ENCODE data around the gene NOTUM. TPM values are rescaled to one million over a fixed set of nuclear protein-coding genes. Genes with fewer than 3 reads are reported as not detected.

The NOTUM gene
- total RNA-seq, 4 donors from 2014 or later: not detected

DNA sequence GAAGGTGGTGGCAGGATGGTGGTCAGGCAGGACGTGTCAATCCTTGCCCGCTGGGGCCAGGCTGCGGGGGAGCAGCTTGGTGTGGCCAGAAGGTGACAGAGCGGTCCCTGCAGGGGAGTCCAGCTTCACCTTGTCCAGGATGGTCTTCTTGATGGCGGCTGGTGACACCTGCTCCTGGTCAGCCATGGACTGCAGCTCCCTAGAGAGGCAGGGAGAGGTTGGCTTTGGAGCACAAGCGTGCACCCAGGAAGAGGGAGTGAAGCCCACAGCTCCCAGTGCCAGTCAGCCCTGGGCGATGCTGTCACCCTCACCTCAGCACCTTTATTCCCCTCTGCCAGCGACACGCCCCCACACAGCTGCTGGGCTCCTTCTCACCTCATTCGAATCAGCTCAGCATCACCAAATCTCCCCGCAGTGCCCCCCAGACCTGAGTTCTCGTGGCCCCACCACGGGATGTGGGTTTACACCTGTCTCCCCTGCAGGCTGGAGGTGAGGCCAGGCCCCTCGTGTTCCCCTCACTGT lies 27.7 kb downstream of the NOTUM start:
- no peaks in the 10 kb centered on the region for H3K9me3 ChIP-seq
- peaks cover 0 to 19% of the 10 kb centered on the region in 2 donors for H3K27me3 ChIP-seq
- WGBS, 2 donors: 82 to 84% methylated on average over 12 to 14 of the region's 14 CpGs
- H3K27ac ChIP-seq: no peak overlapping the region
- H3K4me3 ChIP-seq: no peak overlapping the region
- no peak for DNase-seq (ENCODE audit: low spot score in 2 of 2)
- peaks cover 0 to 27% (median 14%) of the 10 kb centered on the region in 4 donors for H3K4me1 ChIP-seq
- H3K36me3 ChIP-seq: no peaks in the 10 kb centered on the region
- TF ChIP-seq EP300 (IDR thresholded peaks at IDR 0.05) (no peak), POLR2A (IDR thresholded peaks at IDR 0.05) (no peak)
- TF ChIP-seq, protein P1, sequence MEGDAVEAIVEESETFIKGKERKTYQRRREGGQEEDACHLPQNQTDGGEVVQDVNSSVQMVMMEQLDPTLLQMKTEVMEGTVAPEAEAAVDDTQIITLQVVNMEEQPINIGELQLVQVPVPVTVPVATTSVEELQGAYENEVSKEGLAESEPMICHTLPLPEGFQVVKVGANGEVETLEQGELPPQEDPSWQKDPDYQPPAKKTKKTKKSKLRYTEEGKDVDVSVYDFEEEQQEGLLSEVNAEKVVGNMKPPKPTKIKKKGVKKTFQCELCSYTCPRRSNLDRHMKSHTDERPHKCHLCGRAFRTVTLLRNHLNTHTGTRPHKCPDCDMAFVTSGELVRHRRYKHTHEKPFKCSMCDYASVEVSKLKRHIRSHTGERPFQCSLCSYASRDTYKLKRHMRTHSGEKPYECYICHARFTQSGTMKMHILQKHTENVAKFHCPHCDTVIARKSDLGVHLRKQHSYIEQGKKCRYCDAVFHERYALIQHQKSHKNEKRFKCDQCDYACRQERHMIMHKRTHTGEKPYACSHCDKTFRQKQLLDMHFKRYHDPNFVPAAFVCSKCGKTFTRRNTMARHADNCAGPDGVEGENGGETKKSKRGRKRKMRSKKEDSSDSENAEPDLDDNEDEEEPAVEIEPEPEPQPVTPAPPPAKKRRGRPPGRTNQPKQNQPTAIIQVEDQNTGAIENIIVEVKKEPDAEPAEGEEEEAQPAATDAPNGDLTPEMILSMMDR (IDR thresholded peaks at IDR 0.05): no peak

DNA sequence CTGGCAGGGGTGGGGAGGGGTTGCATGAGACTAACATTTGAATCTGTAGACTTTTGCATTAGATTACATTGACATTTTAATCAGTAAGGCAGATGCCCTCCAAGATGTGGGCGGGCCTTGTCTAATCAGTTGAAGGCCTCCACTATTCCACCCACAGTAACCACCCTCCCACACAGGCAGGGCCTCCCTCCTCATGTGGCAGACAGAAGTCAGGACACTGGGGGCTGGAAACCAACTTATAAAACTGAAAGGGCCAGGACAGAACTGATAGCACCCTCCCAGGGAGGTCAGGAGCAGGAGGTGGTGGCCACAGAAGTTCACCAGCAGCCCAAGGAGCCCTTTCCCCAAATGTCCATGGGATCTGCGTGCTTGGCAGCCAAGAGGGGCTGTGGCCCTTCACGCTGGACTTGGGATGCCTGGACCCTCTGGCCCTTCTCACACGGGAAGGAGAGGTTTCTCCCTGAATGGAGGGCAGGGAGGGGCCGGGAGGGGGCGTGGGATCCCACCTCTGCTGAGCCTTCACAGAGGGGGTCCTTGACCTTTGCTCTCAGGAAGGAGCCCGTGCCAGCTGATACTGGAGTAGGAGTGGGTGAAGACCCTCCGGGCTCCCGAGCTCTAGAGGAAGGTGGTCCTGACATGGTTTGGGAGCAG lies 28.5 kb downstream of the NOTUM start:
- 77 to 81% methylated on average over 9 of the region's 9 CpGs for WGBS, 2 donors
- Histone ChIP-seq H3K4me1 (peaks cover 0 to 26% (median 19%) of the 10 kb centered on the region in 4 donors), H3K9me3 (no peaks in the 10 kb centered on the region), H3K27ac (no peak overlapping the region), H3K4me3 (no peak overlapping the region), H3K27me3 (peaks cover 0 to 19% of the 10 kb centered on the region in 2 donors), H3K36me3 (no peaks in the 10 kb centered on the region)
- TF ChIP-seq EP300 (IDR thresholded peaks at IDR 0.05) (no peak), POLR2A (IDR thresholded peaks at IDR 0.05) (no peak)
- TF ChIP-seq, protein P1 (IDR thresholded peaks at IDR 0.05): no peak
- no peak for DNase-seq (ENCODE audit: low spot score in 2 of 2)

DNA sequence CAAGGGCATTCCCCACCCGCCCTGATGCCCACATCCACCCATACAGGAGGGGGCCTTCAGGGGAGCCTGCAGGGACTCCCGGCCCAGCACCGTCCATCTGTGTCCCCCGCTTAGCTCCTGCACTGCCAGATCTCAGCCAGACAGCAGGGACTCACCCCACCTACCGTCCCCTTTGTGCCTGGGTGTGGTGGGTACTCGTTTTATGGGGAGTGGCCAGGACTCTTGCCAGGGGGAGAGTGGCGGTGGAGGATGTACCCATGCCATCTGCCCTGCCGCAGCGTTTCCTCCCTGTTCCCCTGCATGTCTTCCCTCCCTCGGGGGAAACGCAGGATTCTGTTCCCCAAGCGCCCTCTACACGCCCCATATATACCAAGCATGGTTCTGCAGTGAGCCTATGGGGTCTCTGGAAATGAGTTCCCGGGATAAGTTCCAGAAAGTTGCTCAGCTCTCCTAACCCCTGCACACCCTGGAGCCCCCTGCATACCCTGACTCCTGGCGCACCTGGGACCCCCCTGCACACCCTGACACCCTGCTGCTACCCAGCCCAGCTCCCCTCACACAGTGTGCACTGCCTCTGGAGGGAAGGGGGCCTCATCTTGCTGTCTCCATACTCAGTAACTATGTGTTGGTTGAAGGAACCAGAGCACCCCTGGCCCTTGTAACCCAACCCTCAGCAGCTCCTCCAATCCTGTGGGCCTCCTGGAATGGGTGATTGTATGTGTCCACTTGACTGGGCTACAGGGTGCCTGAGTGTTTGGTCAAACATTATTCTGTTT lies 29.2 kb downstream of the NOTUM start:
- Histone ChIP-seq H3K27me3 (peaks cover 0 to 16% of the 10 kb centered on the region in 2 donors), H3K27ac (no peak overlapping the region), H3K9me3 (no peaks in the 10 kb centered on the region), H3K4me3 (no peak overlapping the region), H3K36me3 (no peaks in the 10 kb centered on the region), H3K4me1 (peaks cover 0 to 20% (median 16%) of the 10 kb centered on the region in 4 donors)
- WGBS, 2 donors: 35 to 48% methylated on average over 12 to 14 of the region's 15 CpGs
- TF ChIP-seq POLR2A (IDR thresholded peaks at IDR 0.05) (no peak), EP300 (IDR thresholded peaks at IDR 0.05) (no peak)
- TF ChIP-seq, protein P1 (IDR thresholded peaks at IDR 0.05): no peak
- DNase-seq (ENCODE audit: low spot score in 2 of 2): no peak

DNA sequence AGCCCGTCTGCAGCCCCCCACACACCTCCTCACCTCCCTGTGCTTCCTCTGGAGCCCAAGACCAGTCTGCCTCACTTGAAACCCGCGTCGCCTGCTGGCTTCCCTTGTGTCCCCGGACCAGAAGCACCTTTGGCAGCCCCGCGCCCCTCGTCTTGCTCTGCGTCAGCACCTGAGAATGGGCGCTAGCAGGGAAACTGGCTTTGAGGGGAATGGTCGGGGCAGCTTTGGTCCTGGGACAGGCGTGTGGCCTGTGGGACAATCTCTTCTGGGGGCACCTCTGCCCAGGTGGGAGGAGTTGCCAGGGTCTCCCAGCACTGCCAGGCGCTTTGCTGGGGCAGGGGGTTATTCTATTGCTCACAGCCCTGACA lies 29.8 kb downstream of the NOTUM start:
- H3K9me3 ChIP-seq: no peaks in the 10 kb centered on the region
- H3K4me3 ChIP-seq: no peak overlapping the region
- TF ChIP-seq POLR2A (IDR thresholded peaks at IDR 0.05): no peak
- TF ChIP-seq EP300 (IDR thresholded peaks at IDR 0.05): no peak
- TF ChIP-seq, protein P1 (IDR thresholded peaks at IDR 0.05): no peak
- no peaks in the 10 kb centered on the region for H3K36me3 ChIP-seq
- DNase-seq (ENCODE audit: low spot score in 2 of 2): no peak
- 73 to 80% methylated on average over 12 to 13 of the region's 13 CpGs for WGBS, 2 donors
- no peak overlapping the region for H3K27ac ChIP-seq
- peaks cover 0 to 21% (median 13%) of the 10 kb centered on the region in 4 donors for H3K4me1 ChIP-seq
- H3K27me3 ChIP-seq: peaks cover 0 to 10% of the 10 kb centered on the region in 2 donors
